ENCODE results near the gene ADGRG3. TPM values are rescaled to one million over a fixed set of nuclear protein-coding genes. Genes with fewer than 3 reads are reported as not detected.
A peak's percentile ranks its signal among the peaks of the same experiment; 100 is the strongest.

The ADGRG3 gene
- polyA plus RNA-seq, 3 donors, result 0.41 to 1.0 TPM; not detected in 1

GRCh38 chr16:57720142-57720575, 52.1 kb downstream of the ADGRG3 start:
- H3K9me3 Mint-ChIP-seq, result no peaks in the 10 kb centered on the region
- H3K27me3 Mint-ChIP-seq (ENCODE audit: low read depth in 3 of 3), result peaks cover 0 to 6% (median 3%) of the 10 kb centered on the region in 3 donors
- H3K4me2 ChIP-seq (replicated peaks; ENCODE audit: extremely low read depth, low read length, poor library complexity, severe bottlenecking), result no peak overlapping the region
- peak overlapping the region; percentile 10 for H2AFZ ChIP-seq (ENCODE audit: insufficient read depth, low read depth, low read length, poor library complexity, severe bottlenecking)
- no peak overlapping the region for H3K27ac Mint-ChIP-seq
- intact Hi-C loops (cut with micrococcal nuclease), result loop anchor here (2.0 to 5.0 kb wide), 4 partner anchors 58 to 143 kb away; no protein-coding TSS in a partner anchor
- peak; percentile 71 for TF ChIP-seq CTCF (IDR thresholded peaks at IDR 0.05)
- no peak overlapping the region for H3K4me3 ChIP-seq (replicated peaks in 1 of 3; ENCODE audit: low read depth in 2 of 3, low read length in 3 of 3)
- no peaks in the 10 kb centered on the region for H3K4me1 ChIP-seq (ENCODE audit: control insufficient read depth in 1 of 2, insufficient read depth in 2 of 2, low read length in 2 of 2)
- no peak overlapping the region for H3K27ac ChIP-seq (ENCODE audit: low read depth in 1 of 2, low read length in 2 of 2)
- no peaks in the 10 kb centered on the region for H3K9me3 ChIP-seq (replicated peaks in 1 of 2; ENCODE audit: control insufficient read depth in 1 of 2, insufficient read depth in 1 of 2, low read length in 2 of 2)
- H3K27me3 ChIP-seq (ENCODE audit: control insufficient read depth in 2 of 2, insufficient read depth in 2 of 2, low read length in 2 of 2), result no peaks in the 10 kb centered on the region
- WGBS (ENCODE audit: insufficient coverage), result 43% methylated on average over 2 of the region's 3 CpGs
- H3K36me3 Mint-ChIP-seq, result no peaks in the 10 kb centered on the region
- peak; percentile 54 to 62 (median 55) for DNase-seq
- H3K79me2 ChIP-seq (ENCODE audit: insufficient read depth, low read length), result no peaks in the 10 kb centered on the region
- H3K9ac ChIP-seq (ENCODE audit: insufficient read depth, low read length, poor library complexity, severe bottlenecking), result no peak overlapping the region
- H3K36me3 ChIP-seq (replicated peaks in 1 of 2; ENCODE audit: control insufficient read depth in 1 of 2, insufficient read depth in 2 of 2, low read length in 2 of 2), result no peaks in the 10 kb centered on the region
- no peak overlapping the region for H3K4me3 Mint-ChIP-seq
- no peaks in the 10 kb centered on the region for H4K20me1 ChIP-seq (ENCODE audit: insufficient read depth, low read length)
- peaks cover 3% of the 10 kb centered on the region for H3K4me1 Mint-ChIP-seq

- Histone ChIP-seq H4K20me1 (ENCODE audit: insufficient read depth, low read length) (no peaks in the 10 kb centered on the region), H3K9ac (ENCODE audit: insufficient read depth, low read length, poor library complexity, severe bottlenecking) (no peak overlapping the region), H3K27me3 (ENCODE audit: control insufficient read depth in 2 of 2, insufficient read depth in 2 of 2, low read length in 2 of 2) (no peaks in the 10 kb centered on the region), H3K79me2 (ENCODE audit: insufficient read depth, low read length) (no peaks in the 10 kb centered on the region), H2AFZ (ENCODE audit: insufficient read depth, low read depth, low read length, poor library complexity, severe bottlenecking) (no peak overlapping the region), H3K36me3 (replicated peaks in 1 of 2; ENCODE audit: control insufficient read depth in 1 of 2, insufficient read depth in 2 of 2, low read length in 2 of 2) (no peaks in the 10 kb centered on the region), H3K9me3 (replicated peaks in 1 of 2; ENCODE audit: control insufficient read depth in 1 of 2, insufficient read depth in 1 of 2, low read length in 2 of 2) (no peaks in the 10 kb centered on the region), H3K4me3 (replicated peaks in 1 of 3; ENCODE audit: low read depth in 2 of 3, low read length in 3 of 3) (no peak overlapping the region), H3K4me2 (replicated peaks; ENCODE audit: extremely low read depth, low read length, poor library complexity, severe bottlenecking) (no peak overlapping the region), H3K27ac (ENCODE audit: low read depth in 1 of 2, low read length in 2 of 2) (no peak overlapping the region), H3K4me1 (ENCODE audit: control insufficient read depth in 1 of 2, insufficient read depth in 2 of 2, low read length in 2 of 2) (no peaks in the 10 kb centered on the region)
- DNase-seq, result no peak
- Mint-ChIP-seq H3K4me3 (no peak overlapping the region), H3K36me3 (no peaks in the 10 kb centered on the region), H3K4me1 (peaks cover 7% of the 10 kb centered on the region), H3K27me3 (ENCODE audit: low read depth in 3 of 3) (peaks cover 0 to 9% (median 5%) of the 10 kb centered on the region in 3 donors), H3K9me3 (no peaks in the 10 kb centered on the region), H3K27ac (peak overlapping the region in 1 of 7 donors; percentile 15)
- intact Hi-C loops (cut with micrococcal nuclease), result loop anchor here (2.0 to 5.0 kb wide), 4 partner anchors 59 to 144 kb away; no protein-coding TSS in a partner anchor
- 83% methylated on average over 1 of the region's 17 CpGs for WGBS (ENCODE audit: insufficient coverage)
- no peak for TF ChIP-seq CTCF (IDR thresholded peaks at IDR 0.05)
Measured at GRCh38 chr16:57721356-57722209, 53.5 kb downstream of the ADGRG3 start.

Measured in CD14-positive monocyte (primary cell).